Uterus (tissue), 2 donors: ENCODE results near the gene CLPX.
"Not testable (repeated sequence)": the region's sequence is repeated elsewhere in the genome, so short reads cannot be mapped to it uniquely, and the experiment has no call there.

Experiments used
- POLR2A ChIP-seq, 2 donors: fragments of 450-650 bp; IDR thresholded peaks; one replicate each; pipeline ENCODE4 v1.6.1; 2016; ENCODE audit warnings: antibody characterized with exemption in 2 of 2, mild to moderate bottlenecking in 1 of 2, moderate library complexity in 1 of 2
- TF ChIP-seq, protein P1 (sequence below), 4 experiments: fragments of 200-600 bp in 2 of 4; fragments of 450-650 bp in 2 of 4; sonication (generic) in 2 of 4; IDR thresholded peaks; one replicate each; pipeline ENCODE4 v1.5.1; 2016 to 2019; ENCODE audit warnings: antibody characterized with exemption in 4 of 4, mild to moderate bottlenecking in 2 of 4, moderate library complexity in 1 of 4

DNA sequence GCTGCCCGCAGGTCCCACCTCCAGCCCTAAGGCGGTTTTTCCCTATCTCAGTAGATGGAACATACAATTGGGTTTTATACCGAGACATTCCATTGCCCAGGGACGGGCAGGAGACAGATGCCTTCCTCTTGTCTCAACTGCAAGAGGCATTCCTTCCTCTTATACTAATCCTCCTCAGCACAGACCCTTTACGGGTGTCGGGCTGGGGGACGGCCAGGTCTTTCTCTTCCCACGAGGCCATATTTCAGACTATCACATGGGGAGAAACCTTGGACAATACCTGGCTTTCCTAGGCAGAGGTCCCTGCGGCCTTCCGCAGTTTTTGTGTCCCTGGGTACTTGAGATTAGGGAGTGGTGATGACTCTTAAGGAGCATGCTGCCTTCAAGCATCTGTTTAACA is 41.8 kb upstream of the CLPX start:
- TF ChIP-seq, protein P1, sequence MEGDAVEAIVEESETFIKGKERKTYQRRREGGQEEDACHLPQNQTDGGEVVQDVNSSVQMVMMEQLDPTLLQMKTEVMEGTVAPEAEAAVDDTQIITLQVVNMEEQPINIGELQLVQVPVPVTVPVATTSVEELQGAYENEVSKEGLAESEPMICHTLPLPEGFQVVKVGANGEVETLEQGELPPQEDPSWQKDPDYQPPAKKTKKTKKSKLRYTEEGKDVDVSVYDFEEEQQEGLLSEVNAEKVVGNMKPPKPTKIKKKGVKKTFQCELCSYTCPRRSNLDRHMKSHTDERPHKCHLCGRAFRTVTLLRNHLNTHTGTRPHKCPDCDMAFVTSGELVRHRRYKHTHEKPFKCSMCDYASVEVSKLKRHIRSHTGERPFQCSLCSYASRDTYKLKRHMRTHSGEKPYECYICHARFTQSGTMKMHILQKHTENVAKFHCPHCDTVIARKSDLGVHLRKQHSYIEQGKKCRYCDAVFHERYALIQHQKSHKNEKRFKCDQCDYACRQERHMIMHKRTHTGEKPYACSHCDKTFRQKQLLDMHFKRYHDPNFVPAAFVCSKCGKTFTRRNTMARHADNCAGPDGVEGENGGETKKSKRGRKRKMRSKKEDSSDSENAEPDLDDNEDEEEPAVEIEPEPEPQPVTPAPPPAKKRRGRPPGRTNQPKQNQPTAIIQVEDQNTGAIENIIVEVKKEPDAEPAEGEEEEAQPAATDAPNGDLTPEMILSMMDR (IDR thresholded peaks at IDR 0.05), result not testable (repeated sequence)
- TF ChIP-seq POLR2A (IDR thresholded peaks at IDR 0.05), result not testable (repeated sequence)
